ENCODE data around the gene ACOT6.
A peak's percentile ranks its signal among the peaks of the same experiment; 100 is the strongest.
"Not testable (repeated sequence)": the region's sequence is repeated elsewhere in the genome, so short reads cannot be mapped to it uniquely, and the experiment has no call there.

The ACOT6 gene

GRCh38 chr14:73567951-73568885, 44.1 kb upstream of the ACOT6 start:
- Histone ChIP-seq H3K27ac (no peak overlapping the region; the same call in 1 of the 2 replicates), H3K36me3 (ENCODE audit: insufficient read depth) (no peaks in the 10 kb centered on the region), H2AFZ (ENCODE audit: low read depth) (peak overlapping the region; percentile 49), H3K79me2 (ENCODE audit: insufficient read depth, low read depth) (no peaks in the 10 kb centered on the region), H3K4me1 (ENCODE audit: low read depth, poor library complexity, severe bottlenecking) (no peaks in the 10 kb centered on the region), H3K9ac (peak overlapping the region; percentile 76; the same call in 1 of the 2 replicates), H3K4me3 (IDR thresholded peaks at IDR 0.05; ENCODE audit: insufficient read depth, low read depth, low read length) (no peak overlapping the region), H3K27me3 (ENCODE audit: insufficient read depth, low read depth) (no peaks in the 10 kb centered on the region), H3K4me2 (peak overlapping the region; percentile 21; the same call in 1 of the 2 replicates), H4K20me1 (ENCODE audit: insufficient read depth) (no peaks in the 10 kb centered on the region)
- TF ChIP-seq CTCF (conservative IDR thresholded peaks at IDR 0.05; ENCODE audit: low read depth, low read length), result no peak

GRCh38 chr14:73568886-73569184, 43.5 kb upstream of the ACOT6 start:
- Histone ChIP-seq H3K9ac (peak overlapping the region; percentile 76), H3K27ac (peak overlapping the region; percentile 45; the same call in 1 of the 2 replicates), H2AFZ (ENCODE audit: low read depth) (peak overlapping the region; percentile 49), H3K4me2 (peak overlapping the region; percentile 21; the same call in 1 of the 2 replicates)
- not testable (repeated sequence) for H4K20me1 ChIP-seq (ENCODE audit: insufficient read depth); H3K36me3 ChIP-seq (ENCODE audit: insufficient read depth); H3K27me3 ChIP-seq (ENCODE audit: insufficient read depth, low read depth); H3K4me1 ChIP-seq (ENCODE audit: low read depth, poor library complexity, severe bottlenecking); H3K4me3 ChIP-seq (IDR thresholded peaks at IDR 0.05; ENCODE audit: insufficient read depth, low read depth, low read length); H3K79me2 ChIP-seq (ENCODE audit: insufficient read depth, low read depth)

GRCh38 chr14:73569185-73569958, 42.9 kb upstream of the ACOT6 start, which contains the start of gene ACOT2:
Gene ACOT2 (plus strand): TSS chr14:73569213. CDS start chr14:73569241, 28 bp downstream.
- peak within 1 kb of the TSS; percentile 76 for H3K9ac ChIP-seq
- peak within 1 kb of the TSS; percentile 21; the same call in 1 of the 2 replicates for H3K4me2 ChIP-seq
- not testable (repeated sequence) for H3K27me3 ChIP-seq (ENCODE audit: insufficient read depth, low read depth); H3K36me3 ChIP-seq (ENCODE audit: insufficient read depth); H3K4me3 ChIP-seq (IDR thresholded peaks at IDR 0.05; ENCODE audit: insufficient read depth, low read depth, low read length); H3K79me2 ChIP-seq (ENCODE audit: insufficient read depth, low read depth); H4K20me1 ChIP-seq (ENCODE audit: insufficient read depth); H3K4me1 ChIP-seq (ENCODE audit: low read depth, poor library complexity, severe bottlenecking)
- peak within 1 kb of the TSS; percentile 45; the same call in 1 of the 2 replicates for H3K27ac ChIP-seq
- peak within 1 kb of the TSS; percentile 49 for H2AFZ ChIP-seq (ENCODE audit: low read depth)

GRCh38 chr14:73570913-73571312, 41.4 kb upstream of the ACOT6 start:
- H3K4me2 ChIP-seq; H3K27me3 ChIP-seq (ENCODE audit: insufficient read depth, low read depth); H4K20me1 ChIP-seq (ENCODE audit: insufficient read depth); H3K4me1 ChIP-seq (ENCODE audit: low read depth, poor library complexity, severe bottlenecking); H3K27ac ChIP-seq; H3K4me3 ChIP-seq (IDR thresholded peaks at IDR 0.05; ENCODE audit: insufficient read depth, low read depth, low read length); H3K9ac ChIP-seq; H3K79me2 ChIP-seq (ENCODE audit: insufficient read depth, low read depth); H3K36me3 ChIP-seq (ENCODE audit: insufficient read depth); H2AFZ ChIP-seq (ENCODE audit: low read depth): not testable (repeated sequence)
- TF ChIP-seq CTCF (conservative IDR thresholded peaks at IDR 0.05; ENCODE audit: low read depth, low read length), result 0 out of 2 replicates have a peak, but pooled peaks have one; percentile 15

- not testable (repeated sequence) for H3K27ac ChIP-seq; H3K4me1 ChIP-seq (ENCODE audit: low read depth, poor library complexity, severe bottlenecking); H3K27me3 ChIP-seq (ENCODE audit: insufficient read depth, low read depth); H3K36me3 ChIP-seq (ENCODE audit: insufficient read depth); H2AFZ ChIP-seq (ENCODE audit: low read depth); H3K4me2 ChIP-seq; H3K79me2 ChIP-seq (ENCODE audit: insufficient read depth, low read depth); H4K20me1 ChIP-seq (ENCODE audit: insufficient read depth); H3K4me3 ChIP-seq (IDR thresholded peaks at IDR 0.05; ENCODE audit: insufficient read depth, low read depth, low read length); H3K9ac ChIP-seq
Observed at GRCh38 chr14:73573034-73573433, 39.3 kb upstream of the ACOT6 start.

GRCh38 chr14:73573740-73574139, 38.6 kb upstream of the ACOT6 start:
- not testable (repeated sequence) for H3K27ac ChIP-seq; H3K27me3 ChIP-seq (ENCODE audit: insufficient read depth, low read depth); H2AFZ ChIP-seq (ENCODE audit: low read depth); H3K79me2 ChIP-seq (ENCODE audit: insufficient read depth, low read depth); H3K9ac ChIP-seq; H3K4me2 ChIP-seq; H3K4me1 ChIP-seq (ENCODE audit: low read depth, poor library complexity, severe bottlenecking); H4K20me1 ChIP-seq (ENCODE audit: insufficient read depth); H3K4me3 ChIP-seq (IDR thresholded peaks at IDR 0.05; ENCODE audit: insufficient read depth, low read depth, low read length); H3K36me3 ChIP-seq (ENCODE audit: insufficient read depth)

GRCh38 chr14:73574251-73574650, 38.1 kb upstream of the ACOT6 start:
- not testable (repeated sequence) for H3K4me2 ChIP-seq; H3K36me3 ChIP-seq (ENCODE audit: insufficient read depth); H3K27ac ChIP-seq

More at GRCh38 chr14:73574251-73574650, 38.1 kb upstream of the ACOT6 start:
- not testable (repeated sequence) for H2AFZ ChIP-seq (ENCODE audit: low read depth); H3K9ac ChIP-seq; H3K79me2 ChIP-seq (ENCODE audit: insufficient read depth, low read depth); H3K27me3 ChIP-seq (ENCODE audit: insufficient read depth, low read depth); H3K4me3 ChIP-seq (IDR thresholded peaks at IDR 0.05; ENCODE audit: insufficient read depth, low read depth, low read length); H3K4me1 ChIP-seq (ENCODE audit: low read depth, poor library complexity, severe bottlenecking); H4K20me1 ChIP-seq (ENCODE audit: insufficient read depth)
